Measurements from ENCODE around the gene ROBO2.

- TF ChIP-seq POLR2A (IDR thresholded peaks at IDR 0.05), result no peak
- no peak for TF ChIP-seq CTCF (IDR thresholded peaks at IDR 0.05)
Observed at GRCh38 chr3:77606372-77606771, 566.5 kb downstream of the ROBO2 start.
